ENCODE measurements around the gene RAP1A.

Gene RAP1A

DNA sequence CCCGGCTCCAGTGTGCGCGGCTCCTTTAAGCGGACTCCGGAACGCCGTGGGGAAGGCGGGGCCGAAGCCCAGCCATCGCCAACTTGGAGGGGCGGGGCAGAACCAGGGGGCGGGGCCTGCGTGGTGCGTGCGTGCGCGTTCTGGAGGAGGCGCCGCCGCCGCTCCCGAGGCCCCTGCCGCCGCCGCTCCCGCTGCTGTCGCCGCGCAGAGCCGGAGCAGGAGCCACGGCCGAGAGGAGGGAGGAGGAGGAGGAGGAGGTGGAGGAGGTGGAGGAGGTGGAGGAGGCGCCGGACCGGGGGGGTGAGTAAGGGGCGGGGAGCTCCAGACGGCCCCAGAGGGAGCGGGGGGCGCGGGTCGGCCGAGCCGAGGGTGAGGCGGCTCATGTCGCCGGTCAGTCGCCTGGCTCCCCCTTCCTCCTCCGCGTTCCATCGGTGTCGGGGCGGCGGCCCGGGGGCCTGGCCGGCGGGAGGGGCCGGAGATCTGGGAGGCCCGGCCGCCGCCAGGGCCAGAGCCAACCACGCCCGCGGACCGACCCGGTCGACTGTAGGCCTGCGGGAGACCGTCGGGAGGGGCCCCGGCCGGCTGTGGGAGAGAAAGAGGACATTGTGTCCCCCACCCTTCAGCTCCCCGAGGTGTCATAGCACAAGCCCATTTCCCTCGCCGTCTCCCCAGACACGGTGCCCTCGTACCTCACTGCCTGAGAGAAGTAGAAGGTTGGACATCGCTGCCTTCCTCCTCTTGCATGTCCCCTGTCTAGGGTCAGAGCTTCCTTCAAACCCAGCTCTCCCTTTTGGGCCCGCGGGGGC lies at the start of gene RAP1A:
Gene RAP1A, plus strand, starts transcription at position 155 of the 806 bp plus-strand sequence. CDS start 71,572 bp downstream, outside the sequence.
- DNase-seq, result peak; percentile 66 to 98

- DNase-seq, result no peak
Measured at GRCh38 chr1:111569913-111570312, 49.7 kb upstream of the RAP1A start.

DNA sequence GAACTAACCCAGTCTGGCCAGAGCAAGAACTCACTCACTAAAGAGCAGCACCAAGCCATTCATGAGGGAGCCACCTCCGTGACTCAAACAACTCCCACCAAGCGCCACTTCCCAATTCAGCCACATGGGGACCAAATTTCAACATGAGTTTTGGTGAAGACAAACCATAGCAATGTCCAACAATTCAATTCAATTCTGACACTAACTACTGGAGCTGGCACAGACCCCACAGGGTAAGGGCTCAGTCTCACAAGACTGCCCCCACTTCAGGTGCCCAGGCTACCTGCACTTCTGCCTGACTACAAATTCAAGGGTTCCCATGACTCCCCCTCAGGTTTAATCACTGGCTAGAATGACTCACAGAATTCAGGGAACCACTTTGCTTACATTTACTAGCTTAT lies 48.8 kb upstream of the RAP1A start:
- DNase-seq, result peak in 1 of 2 experiments; percentile 4

GRCh38 chr1:111571239-111571638 lies 48.4 kb upstream of the RAP1A start:
- no peak for DNase-seq

DNA sequence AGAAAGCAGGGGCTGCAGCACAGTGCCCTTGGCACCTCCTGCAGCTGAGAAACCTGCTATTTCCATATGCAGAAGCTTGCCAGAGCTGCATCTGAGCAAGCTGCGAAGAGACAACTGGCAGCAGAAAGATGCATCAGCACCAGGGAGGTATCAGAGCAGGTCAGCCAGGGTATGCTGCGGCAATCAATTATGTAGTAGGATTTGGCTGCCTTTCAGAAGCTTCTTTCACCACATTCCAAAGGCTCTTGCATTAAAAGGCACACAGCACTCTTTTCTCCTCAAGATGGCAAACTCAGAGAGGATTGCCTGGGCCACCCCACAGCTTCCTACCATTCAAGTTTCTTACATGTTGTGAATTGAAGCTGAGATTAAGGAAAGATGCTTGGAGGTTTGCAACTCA lies 47.6 kb upstream of the RAP1A start:
- DNase-seq, result no peak

DNA sequence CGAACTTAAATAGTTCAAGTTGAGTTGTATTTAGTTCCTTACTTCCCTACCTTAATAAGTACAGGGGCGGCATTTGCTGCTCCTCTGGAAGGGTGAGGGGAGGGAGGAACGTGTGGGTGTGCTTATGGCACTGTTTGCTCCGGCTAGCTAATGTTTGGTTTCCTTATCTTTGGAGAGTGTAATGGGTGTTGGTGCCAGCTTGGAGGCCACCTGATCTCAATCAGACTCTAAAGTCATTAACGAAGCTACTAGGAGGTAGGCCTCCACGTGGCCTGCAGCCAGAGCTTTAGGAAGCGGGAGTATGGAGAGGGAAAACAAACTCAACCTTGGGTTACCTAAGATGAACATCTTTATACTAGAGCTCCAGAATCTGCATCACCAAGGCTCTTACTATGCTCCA lies 43.0 kb upstream of the RAP1A start:
- DNase-seq, result no peak

DNA sequence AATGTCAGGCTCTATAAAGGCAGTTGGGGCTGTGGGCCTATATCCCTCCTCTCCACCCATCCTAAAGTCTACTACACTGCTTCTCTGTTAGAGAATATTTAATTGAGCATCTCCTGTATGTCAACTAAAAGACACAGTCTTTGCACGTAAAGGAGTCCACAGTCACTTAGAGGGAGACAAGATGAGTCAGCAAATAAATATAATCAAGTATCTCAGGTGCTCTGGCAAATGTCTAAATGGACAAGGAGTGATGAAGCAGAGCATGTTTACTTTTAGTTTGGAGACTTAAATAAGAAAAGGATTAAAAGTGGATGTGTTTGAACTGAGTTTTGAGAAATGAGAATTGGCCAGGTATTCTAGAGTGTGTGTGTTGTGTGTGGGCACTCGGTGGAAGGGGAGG lies 41.8 kb upstream of the RAP1A start:
- DNase-seq, result no peak

DNA sequence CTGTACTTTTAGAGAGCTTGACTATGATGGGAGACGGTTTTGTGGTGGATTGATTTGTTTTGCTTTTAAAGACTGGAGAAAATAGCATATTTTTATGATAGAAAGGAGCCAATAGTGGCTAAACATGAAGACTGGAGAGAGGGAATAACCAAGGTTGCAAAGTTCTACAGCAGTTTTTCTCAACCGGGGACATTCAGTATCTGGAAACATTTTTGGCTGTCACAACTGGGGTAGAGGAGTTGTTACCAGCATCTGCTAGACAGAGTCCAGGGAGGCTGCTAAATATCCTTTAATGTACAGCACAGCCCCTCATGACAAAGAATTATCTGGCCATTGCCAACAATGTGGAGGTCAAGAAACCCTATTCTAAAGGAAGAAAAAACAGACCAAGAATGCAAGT lies 38.4 kb upstream of the RAP1A start:
- no peak for DNase-seq

DNA sequence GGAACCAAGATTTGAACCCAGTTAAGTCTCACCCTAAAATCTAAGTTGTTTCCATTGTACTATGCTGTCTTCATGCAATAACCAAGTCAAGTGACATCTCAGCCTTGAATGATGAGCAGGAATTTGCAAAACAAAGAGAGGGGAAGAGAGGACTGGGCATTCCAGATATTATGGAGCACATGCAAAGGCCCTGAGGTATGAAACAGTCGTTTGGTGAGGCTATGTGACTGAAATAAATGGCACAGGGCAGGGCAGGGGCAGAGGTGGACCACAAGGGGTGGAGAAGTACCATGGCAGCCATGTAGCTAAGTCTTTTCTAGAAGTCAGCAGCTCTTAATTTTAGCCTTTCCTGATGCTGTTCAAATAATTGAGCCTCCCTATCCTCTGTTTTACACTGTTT lies 37.6 kb upstream of the RAP1A start:
- DNase-seq, result no peak

GRCh38 chr1:111582644-111583618 lies 36.7 kb upstream of the RAP1A start:
- no peak for DNase-seq

- DNase-seq, result no peak
Measured at GRCh38 chr1:111585447-111586086, 34.0 kb upstream of the RAP1A start.

DNA sequence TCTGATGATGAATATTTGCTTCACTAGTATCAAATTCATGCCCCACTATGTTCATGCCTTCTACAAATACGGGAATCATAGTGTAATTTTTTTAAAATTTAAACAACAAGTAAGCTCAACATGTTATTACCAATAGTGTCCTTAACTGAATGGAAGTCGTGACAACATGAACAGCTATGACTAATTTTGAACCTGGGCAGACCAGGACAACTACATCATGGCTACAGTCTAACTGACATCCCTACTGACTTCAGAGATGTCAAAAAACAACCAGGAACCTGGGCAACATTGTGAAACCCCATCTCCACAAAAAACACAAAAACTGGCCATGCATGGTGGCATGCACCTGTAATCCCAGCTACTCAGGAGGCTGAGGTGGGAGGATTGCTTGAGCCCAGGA lies 33.5 kb upstream of the RAP1A start:
- no peak for DNase-seq

GRCh38 chr1:111587509-111588174 lies 31.9 kb upstream of the RAP1A start:
- DNase-seq, result no peak

GRCh38 chr1:111591937-111592336 lies 27.7 kb upstream of the RAP1A start:
- DNase-seq, result no peak

DNA sequence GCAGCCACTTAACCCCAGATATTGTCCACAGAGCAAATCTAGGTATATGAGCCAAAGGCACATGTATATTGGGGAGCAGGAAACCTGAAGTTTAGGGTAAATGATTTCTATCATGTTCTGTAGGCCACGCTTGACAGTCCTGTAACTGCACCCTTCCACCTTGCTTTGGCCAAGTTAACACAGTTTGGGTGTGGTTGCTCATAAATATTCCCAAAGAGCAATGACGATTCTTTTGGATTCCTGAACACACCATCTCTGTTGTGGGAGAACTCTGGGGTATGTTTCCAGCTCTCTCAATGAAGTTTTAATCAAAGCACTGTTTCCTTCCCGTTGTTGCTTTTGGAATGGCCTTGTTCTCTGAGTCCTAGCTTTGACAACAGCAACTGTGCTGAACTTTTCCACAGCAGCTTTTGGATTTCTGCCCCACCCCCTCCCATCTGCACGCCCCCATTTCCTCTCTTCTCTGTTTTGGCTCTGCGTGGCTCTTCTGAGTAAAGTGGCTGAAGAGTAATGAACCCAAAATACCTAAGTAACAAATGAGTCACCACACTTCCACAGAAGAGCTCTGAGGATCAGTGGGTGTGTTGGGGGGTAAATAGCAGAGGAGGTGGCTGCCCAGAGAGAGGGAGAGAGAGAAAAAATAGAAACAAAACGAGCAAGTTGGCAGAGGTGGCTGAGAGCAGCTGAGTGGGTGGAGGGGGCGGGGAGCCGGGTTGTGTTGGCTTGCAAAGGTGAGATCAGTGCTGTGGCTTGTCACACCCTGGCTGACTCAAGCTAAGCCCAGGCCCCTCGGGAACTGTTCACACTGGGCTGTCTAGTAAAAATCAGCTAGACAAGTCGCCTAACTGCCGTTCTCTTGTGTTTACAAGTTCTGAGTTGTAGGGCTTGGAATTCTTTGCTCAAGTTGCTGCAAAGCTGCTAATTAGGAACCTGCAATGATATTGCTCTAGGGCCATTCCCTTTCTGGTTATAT lies 26.9 kb upstream of the RAP1A start:
- peak in 1 of 2 experiments; percentile 31 for DNase-seq

- DNase-seq, result no peak
Measured at GRCh38 chr1:111593403-111594305, 25.9 kb upstream of the RAP1A start.

DNA sequence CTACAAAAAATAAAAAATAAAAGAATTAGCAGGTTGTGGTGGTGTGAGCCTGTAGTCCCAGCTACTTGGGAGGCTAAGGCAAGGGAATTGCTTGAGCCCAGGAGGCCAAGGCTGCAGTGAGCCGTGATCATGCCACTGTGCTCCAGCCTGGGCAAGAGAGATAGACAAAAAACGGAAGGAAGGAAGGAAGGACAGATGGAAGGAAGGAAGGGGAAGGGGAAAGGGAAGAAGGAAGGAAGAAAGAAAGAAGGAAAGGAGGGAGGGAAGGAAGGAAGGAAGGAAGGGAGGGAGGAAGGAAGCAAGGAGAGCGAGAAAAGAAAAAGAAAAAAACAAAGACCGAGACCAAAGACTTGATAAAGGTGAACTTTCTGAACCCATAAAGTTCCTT lies 25.3 kb upstream of the RAP1A start:
- DNase-seq, result no peak

DNA sequence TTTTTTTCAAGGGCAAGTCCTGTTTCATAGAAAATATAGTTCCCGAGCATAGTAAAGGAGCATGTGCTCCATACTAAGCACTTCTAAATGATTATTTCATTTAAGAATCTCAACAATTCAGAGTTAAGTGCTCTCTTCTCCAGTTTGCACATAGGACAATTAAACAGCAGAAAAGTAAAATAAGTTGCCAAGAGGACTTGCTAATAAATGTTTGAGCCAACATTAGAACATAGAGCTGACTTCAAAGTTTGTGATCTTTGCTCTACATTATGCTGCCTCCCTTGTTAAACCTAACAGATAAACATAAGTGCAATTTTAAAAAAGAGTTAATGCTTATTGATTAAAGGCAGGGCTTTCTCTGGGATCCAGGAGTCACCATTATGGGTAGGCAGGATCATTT lies 23.8 kb upstream of the RAP1A start:
- no peak for DNase-seq

DNA sequence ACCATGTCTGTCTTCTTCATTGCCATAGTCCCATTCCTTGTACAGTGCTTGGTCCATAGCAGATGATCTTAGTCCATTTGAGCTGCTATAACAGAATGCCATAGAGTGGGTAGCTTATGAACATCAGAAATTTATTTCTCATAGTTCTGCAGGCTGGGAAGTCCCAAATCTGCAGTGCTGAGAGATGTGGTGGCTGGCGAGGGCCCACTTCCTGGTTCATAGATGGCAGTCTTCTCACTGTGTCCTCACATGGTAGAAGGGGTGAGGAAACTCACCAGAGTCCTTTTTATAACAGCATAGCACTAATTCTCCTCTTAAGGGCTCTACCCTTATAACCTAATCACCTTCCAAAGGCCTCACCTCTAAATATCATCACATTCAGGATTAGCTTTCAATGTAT lies 23.1 kb upstream of the RAP1A start:
- no peak for DNase-seq

DNA sequence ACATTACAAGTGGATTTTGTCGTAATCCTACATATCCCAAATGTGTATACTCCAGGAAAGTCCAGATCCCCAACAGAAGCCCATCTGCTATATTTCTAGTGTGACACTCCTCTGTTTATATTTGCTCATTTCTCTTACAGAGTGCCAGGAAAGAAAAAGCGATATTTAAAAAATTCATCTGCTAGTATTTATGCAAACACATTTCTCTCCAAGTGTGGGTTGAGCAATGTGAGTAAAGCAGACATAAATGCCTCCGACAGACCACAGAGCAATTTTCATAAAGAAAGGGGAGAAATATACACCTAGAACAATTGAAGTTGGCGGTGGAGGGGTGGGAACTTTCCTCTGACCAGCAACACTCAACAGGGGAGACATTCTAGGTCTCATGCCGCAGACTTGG lies 22.2 kb upstream of the RAP1A start:
- DNase-seq, result no peak
